Mesendoderm (in vitro differentiated cells): Measurements from ENCODE around the gene FARP2. TPM values are rescaled to one million over a fixed set of nuclear protein-coding genes. Genes with fewer than 3 reads are reported as not detected.

ENCODE experiments used
- DNase-seq: peaks from one replicate; pipeline ENCODE4 v3.0.0; 2013
- H2AK5ac ChIP-seq: 2 replicates; pipeline ENCODE4 v1.6.1; 2013; ENCODE audit warnings: low read length, inconsistent platforms
- H2BK120ac ChIP-seq: 2 replicates; pipeline ENCODE4 v1.6.1; 2013; ENCODE audit warnings: low read depth, mild to moderate bottlenecking, low read length, moderate library complexity, mixed read lengths
- H2BK15ac ChIP-seq: replicated peaks from 2 replicates; pipeline ENCODE4 v1.6.1; 2013; ENCODE audit warnings: low read depth, mild to moderate bottlenecking, moderate library complexity
- H2BK5ac ChIP-seq: 2 replicates; pipeline ENCODE4 v1.6.1; 2013; ENCODE audit warnings: low read length, inconsistent platforms
- H3K18ac ChIP-seq: 2 replicates; pipeline ENCODE4 v1.6.1; 2013; ENCODE audit warnings: mild to moderate bottlenecking, low read length, mixed read lengths
- H3K23ac ChIP-seq: one replicate; pipeline ENCODE4 v1.6.1; 2013; ENCODE audit warnings: low read length
- H3K27ac ChIP-seq: 2 replicates; pipeline ENCODE4 v1.5.1; 2013; ENCODE audit warnings: low read depth, mild to moderate bottlenecking, inconsistent platforms, low read length, moderate library complexity
- H3K27me3 ChIP-seq: 2 replicates; pipeline ENCODE4 v1.6.1; 2013; ENCODE audit warnings: low read length, control low read depth, mild to moderate bottlenecking, inconsistent platforms; ENCODE audit not compliant: insufficient read depth, poor library complexity
- H3K36me3 ChIP-seq: 2 replicates; pipeline ENCODE4 v1.6.1; 2013; ENCODE audit warnings: low read length, inconsistent platforms; ENCODE audit not compliant: control insufficient read depth, insufficient read depth
- H3K4ac ChIP-seq: one replicate; pipeline ENCODE4 v1.6.1; 2013; ENCODE audit warnings: low read depth, mild to moderate bottlenecking, low read length, moderate library complexity
- H3K4me1 ChIP-seq: 2 replicates; pipeline ENCODE4 v1.6.1; 2013; ENCODE audit warnings: low read depth, low read length, inconsistent platforms; ENCODE audit not compliant: control insufficient read depth
- H3K4me2 ChIP-seq: 2 replicates; pipeline ENCODE4 v1.6.1; 2013; ENCODE audit warnings: low read length
- H3K4me3 ChIP-seq: 2 replicates; pipeline ENCODE4 v1.5.1; 2013; ENCODE audit warnings: mild to moderate bottlenecking, low read length
- H3K56ac ChIP-seq: one replicate; pipeline ENCODE4 v1.6.1; 2013; ENCODE audit warnings: low read length
- H3K79me1 ChIP-seq: 2 replicates; pipeline ENCODE4 v1.6.1; 2013; ENCODE audit warnings: low read length, inconsistent platforms
- H3K79me2 ChIP-seq: 2 replicates; pipeline ENCODE4 v1.6.1; 2013; ENCODE audit warnings: mild to moderate bottlenecking, low read length; ENCODE audit not compliant: control insufficient read depth, insufficient read depth
- H3K9ac ChIP-seq: 2 replicates; pipeline ENCODE4 v1.6.1; 2013; ENCODE audit warnings: low read length, inconsistent platforms
- H4K5ac ChIP-seq: one replicate; pipeline ENCODE4 v1.6.1; 2013; ENCODE audit warnings: low read length
- H4K8ac ChIP-seq: one replicate; pipeline ENCODE4 v1.6.1; 2013; ENCODE audit warnings: low read depth, mild to moderate bottlenecking, control low read depth, low read length, moderate library complexity
- WGBS: extraction: QIAGEN DNeasy Blood & Tissue Kit; methylation state at CpG from one replicate; pipeline ENCODE4 v1.1.7; 2013; ENCODE audit warnings: low lambda C conversion rate, missing lambda C conversion rate; ENCODE audit not compliant: insufficient coverage; ENCODE audit errors: extremely low coverage; 5-methylcytosine and 5-hydroxymethylcytosine counted together
- polyA plus RNA-seq, 2 experiments: library from polyadenylated mRNA; stranded (reverse); fragments of 200-250 nt; gene quantifications; one replicate each; pipeline ENCODE4 v1.2.3, GENCODE V29; 2013

The FARP2 gene
- polyA plus RNA-seq (2013, experiment 1 of 2): 13.8 TPM
- polyA plus RNA-seq (2013, experiment 2 of 2): 13.4 TPM

- peak within 1 kb of the TSS; percentile 87 for H3K9ac ChIP-seq
- no peak within 1 kb of the TSS for H2BK5ac ChIP-seq
- DNase-seq: peak; percentile 99
- no CpG with 5 or more reads among the region's 101 CpGs for WGBS
- no peak within 1 kb of the TSS for H2AK5ac ChIP-seq
- H3K4ac ChIP-seq: peak within 1 kb of the TSS; percentile 64
- H3K18ac ChIP-seq: peak within 1 kb of the TSS; percentile 43
- no peak within 1 kb of the TSS for H3K23ac ChIP-seq
- no peak within 1 kb of the TSS for H2BK15ac ChIP-seq
- H2BK120ac ChIP-seq: no peak within 1 kb of the TSS
- peaks cover 35% of the 10 kb centered on the region for H3K79me2 ChIP-seq
- H3K27me3 ChIP-seq: no peaks in the 10 kb centered on the region
- H3K4me3 ChIP-seq: peak within 1 kb of the TSS; percentile 84
- no peak within 1 kb of the TSS for H4K8ac ChIP-seq
- H3K4me2 ChIP-seq: peak within 1 kb of the TSS; percentile 87
- no peak within 1 kb of the TSS for H4K5ac ChIP-seq
- H3K36me3 ChIP-seq: peaks cover 2% of the 10 kb centered on the region
- H3K56ac ChIP-seq: peak within 1 kb of the TSS; percentile 94
- peak within 1 kb of the TSS; percentile 65 for H3K27ac ChIP-seq
- peaks cover 18% of the 10 kb centered on the region for H3K4me1 ChIP-seq
- peaks cover 22% of the 10 kb centered on the region for H3K79me1 ChIP-seq
Observed at GRCh38 chr2:241355983-241356870, at the start of gene FARP2. FARP2 (plus strand) TSS chr2:241356285; CDS start chr2:241373108, 16,823 bp downstream.

GRCh38 chr2:241307055-241307454, 49.0 kb upstream of the FARP2 start:
- DNase-seq: no peak
- no peak overlapping the region for H3K4me3 ChIP-seq
- H3K4me1 ChIP-seq: no peaks in the 10 kb centered on the region
- H4K5ac ChIP-seq: no peak overlapping the region
- no peaks in the 10 kb centered on the region for H3K27me3 ChIP-seq
- no peak overlapping the region for H3K4me2 ChIP-seq
- H3K79me1 ChIP-seq: peaks cover 31% of the 10 kb centered on the region
- no peak overlapping the region for H2BK120ac ChIP-seq
- no peak overlapping the region for H2BK5ac ChIP-seq
- no peak overlapping the region for H3K27ac ChIP-seq
- no peak overlapping the region for H4K8ac ChIP-seq
- H3K56ac ChIP-seq: no peak overlapping the region
- no peak overlapping the region for H2BK15ac ChIP-seq
- no CpG with 5 or more reads among the region's 6 CpGs for WGBS
- H3K9ac ChIP-seq: no peak overlapping the region
- H2AK5ac ChIP-seq: no peak overlapping the region
- H3K79me2 ChIP-seq: peaks cover 88% of the 10 kb centered on the region
- no peak overlapping the region for H3K23ac ChIP-seq
- H3K18ac ChIP-seq: no peak overlapping the region
- no peaks in the 10 kb centered on the region for H3K36me3 ChIP-seq
- H3K4ac ChIP-seq: no peak overlapping the region

- H3K9ac ChIP-seq: no peak overlapping the region
- H2BK5ac ChIP-seq: no peak overlapping the region
- no peaks in the 10 kb centered on the region for H3K27me3 ChIP-seq
- H2AK5ac ChIP-seq: no peak overlapping the region
- no peak overlapping the region for H3K23ac ChIP-seq
- no peaks in the 10 kb centered on the region for H3K36me3 ChIP-seq
- no peak overlapping the region for H3K18ac ChIP-seq
- H3K27ac ChIP-seq: no peak overlapping the region
- no peak overlapping the region for H3K4ac ChIP-seq
- H3K79me2 ChIP-seq: peaks cover 88% of the 10 kb centered on the region
- peaks cover 31% of the 10 kb centered on the region for H3K79me1 ChIP-seq
- H3K4me3 ChIP-seq: no peak overlapping the region
- H2BK15ac ChIP-seq: no peak overlapping the region
- no peak overlapping the region for H2BK120ac ChIP-seq
- H4K8ac ChIP-seq: no peak overlapping the region
- H3K56ac ChIP-seq: no peak overlapping the region
- DNase-seq: no peak
- H3K4me1 ChIP-seq: peaks cover 4% of the 10 kb centered on the region
- no peak overlapping the region for H3K4me2 ChIP-seq
- H4K5ac ChIP-seq: no peak overlapping the region
- WGBS: no CpG with 5 or more reads among the region's 5 CpGs
Observed at GRCh38 chr2:241308267-241308666, 47.8 kb upstream of the FARP2 start.

GRCh38 chr2:241308832-241309500, 47.1 kb upstream of the FARP2 start:
- H2BK120ac ChIP-seq: no peak overlapping the region
- no peak overlapping the region for H3K4me3 ChIP-seq
- WGBS: no CpG with 5 or more reads among the region's 18 CpGs
- no peak for DNase-seq
- H2BK5ac ChIP-seq: no peak overlapping the region
- peak overlapping the region; percentile 9 for H3K9ac ChIP-seq
- no peak overlapping the region for H3K18ac ChIP-seq
- H2AK5ac ChIP-seq: no peak overlapping the region
- no peak overlapping the region for H4K8ac ChIP-seq
- no peak overlapping the region for H3K56ac ChIP-seq
- H3K27ac ChIP-seq: no peak overlapping the region
- no peak overlapping the region for H3K4me2 ChIP-seq
- no peaks in the 10 kb centered on the region for H3K36me3 ChIP-seq
- peaks cover 29% of the 10 kb centered on the region for H3K79me1 ChIP-seq
- H3K4me1 ChIP-seq: peaks cover 7% of the 10 kb centered on the region
- no peaks in the 10 kb centered on the region for H3K27me3 ChIP-seq
- H3K23ac ChIP-seq: no peak overlapping the region
- no peak overlapping the region for H4K5ac ChIP-seq
- no peak overlapping the region for H2BK15ac ChIP-seq
- H3K4ac ChIP-seq: no peak overlapping the region
- peaks cover 88% of the 10 kb centered on the region for H3K79me2 ChIP-seq

GRCh38 chr2:241309684-241310117, 46.4 kb upstream of the FARP2 start:
- Histone ChIP-seq H3K9ac (peak overlapping the region; percentile 20), H3K79me2 (peaks cover 88% of the 10 kb centered on the region), H3K79me1 (peaks cover 29% of the 10 kb centered on the region), H3K27me3 (no peaks in the 10 kb centered on the region), H3K27ac (no peak overlapping the region), H3K4ac (no peak overlapping the region), H3K18ac (no peak overlapping the region), H2BK5ac (no peak overlapping the region), H2BK15ac (no peak overlapping the region), H4K8ac (no peak overlapping the region), H3K4me3 (no peak overlapping the region), H3K4me1 (peaks cover 7% of the 10 kb centered on the region), H2AK5ac (no peak overlapping the region), H3K4me2 (no peak overlapping the region), H3K36me3 (no peaks in the 10 kb centered on the region), H2BK120ac (no peak overlapping the region), H3K23ac (no peak overlapping the region), H4K5ac (no peak overlapping the region), H3K56ac (no peak overlapping the region)
- WGBS: no CpG with 5 or more reads among the region's 2 CpGs
- no peak for DNase-seq
